Measurements from ENCODE around the gene DNAH17. TPM values are rescaled to one million over a fixed set of nuclear protein-coding genes. Genes with fewer than 3 reads are reported as not detected.
A peak's percentile ranks its signal among the peaks of the same experiment; 100 is the strongest.

The DNAH17 gene
- total RNA-seq, 1 experiment from 2014 or later, result 0.76 TPM

- no peaks in the 10 kb centered on the region; the same call in 1 of the 2 replicates for H3F3A ChIP-seq (ENCODE audit: insufficient read depth, low read depth)
- TF ChIP-seq EZH2 (IDR thresholded peaks at IDR 0.05; ENCODE audit: low read depth), result no peak
- TF ChIP-seq, protein P1, sequence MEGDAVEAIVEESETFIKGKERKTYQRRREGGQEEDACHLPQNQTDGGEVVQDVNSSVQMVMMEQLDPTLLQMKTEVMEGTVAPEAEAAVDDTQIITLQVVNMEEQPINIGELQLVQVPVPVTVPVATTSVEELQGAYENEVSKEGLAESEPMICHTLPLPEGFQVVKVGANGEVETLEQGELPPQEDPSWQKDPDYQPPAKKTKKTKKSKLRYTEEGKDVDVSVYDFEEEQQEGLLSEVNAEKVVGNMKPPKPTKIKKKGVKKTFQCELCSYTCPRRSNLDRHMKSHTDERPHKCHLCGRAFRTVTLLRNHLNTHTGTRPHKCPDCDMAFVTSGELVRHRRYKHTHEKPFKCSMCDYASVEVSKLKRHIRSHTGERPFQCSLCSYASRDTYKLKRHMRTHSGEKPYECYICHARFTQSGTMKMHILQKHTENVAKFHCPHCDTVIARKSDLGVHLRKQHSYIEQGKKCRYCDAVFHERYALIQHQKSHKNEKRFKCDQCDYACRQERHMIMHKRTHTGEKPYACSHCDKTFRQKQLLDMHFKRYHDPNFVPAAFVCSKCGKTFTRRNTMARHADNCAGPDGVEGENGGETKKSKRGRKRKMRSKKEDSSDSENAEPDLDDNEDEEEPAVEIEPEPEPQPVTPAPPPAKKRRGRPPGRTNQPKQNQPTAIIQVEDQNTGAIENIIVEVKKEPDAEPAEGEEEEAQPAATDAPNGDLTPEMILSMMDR (conservative IDR thresholded peaks at IDR 0.05), result no peak
- H2AFZ ChIP-seq, result no peak overlapping the region
- no peaks in the 10 kb centered on the region for H3K36me3 ChIP-seq (ENCODE audit: low read depth)
- CTCF ChIA-PET, result interaction anchor here (0.6 kb wide), 1 partner anchor 315 kb away, joined by 5 read pairs; no protein-coding TSS in a partner anchor
- H3K9me3 ChIP-seq (ENCODE audit: insufficient read depth, low read depth), result no peaks in the 10 kb centered on the region
- no peak overlapping the region for H3K4me2 ChIP-seq
- H3K4me3 ChIP-seq, result no peak overlapping the region
- intact Hi-C loops (cut with micrococcal nuclease; ENCODE audit: unreplicated experiment), result no loop called here
- peaks cover 10% of the 10 kb centered on the region for H3K4me1 ChIP-seq (replicated peaks; ENCODE audit: insufficient read depth)
- no peak overlapping the region for H3K27ac ChIP-seq
- POLR2A ChIA-PET (ENCODE audit: unreplicated experiment), result interaction anchor here (0.6 to 0.7 kb wide), 3 partner anchors 40 to 103 kb away, joined by 3 to 4 read pairs (median 3); no protein-coding TSS in a partner anchor
- no peaks in the 10 kb centered on the region for H3K27me3 ChIP-seq (ENCODE audit: insufficient read depth, low read depth)
- peak in 1 of 2 experiments; percentile 73 for DNase-seq
- peaks cover 98% of the 10 kb centered on the region for H3K79me2 ChIP-seq (ENCODE audit: low read depth)
- peaks cover 36% of the 10 kb centered on the region; the same call in 1 of the 2 replicates for H4K20me1 ChIP-seq (ENCODE audit: insufficient read depth)
- H3K9me2 ChIP-seq (ENCODE audit: insufficient read depth), result no peaks in the 10 kb centered on the region
- BruUV-seq (replicated peaks), result no TSS peak
Measured at GRCh38 chr17:78383725-78384471, 193.3 kb downstream of the DNAH17 start.

DNA sequence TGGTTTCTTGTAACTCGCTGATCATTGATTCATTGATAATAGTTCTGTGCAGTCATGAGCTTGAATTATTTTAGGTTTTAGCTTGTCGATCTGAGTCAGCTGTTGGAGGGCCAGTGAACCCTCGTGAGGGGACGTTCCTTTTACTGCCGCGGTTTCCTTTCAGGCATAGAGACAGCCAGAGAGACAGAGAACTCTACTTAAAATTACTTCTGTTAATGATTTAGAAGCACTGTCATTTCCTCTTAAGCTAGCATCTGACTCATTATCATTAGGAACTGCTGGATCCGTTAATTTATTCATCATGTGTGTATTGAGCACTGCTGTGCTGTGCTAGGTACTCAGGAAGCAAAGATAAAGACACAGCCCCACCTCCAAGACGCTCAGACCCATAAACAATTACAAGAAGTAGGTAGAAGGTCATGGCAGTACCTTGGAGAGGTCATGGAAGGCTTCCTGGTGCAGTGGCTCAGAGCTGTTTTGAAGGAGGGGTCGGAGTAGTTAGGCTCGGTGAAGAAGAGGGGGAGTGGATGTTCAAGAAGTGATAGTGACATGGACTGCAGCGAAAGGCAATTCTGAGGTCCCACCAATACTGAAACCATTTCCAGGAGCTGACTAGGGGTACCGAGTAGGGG lies 195.5 kb downstream of the DNAH17 start:
- no peak for DNase-seq
- intact Hi-C loops (cut with micrococcal nuclease; ENCODE audit: unreplicated experiment), result no loop called here
- Histone ChIP-seq H3K4me2 (no peak overlapping the region; the same call in 1 of the 2 replicates), H3F3A (ENCODE audit: insufficient read depth, low read depth) (peaks cover 2% of the 10 kb centered on the region; the same call in 1 of the 2 replicates), H2AFZ (no peak overlapping the region), H3K9me3 (ENCODE audit: insufficient read depth, low read depth) (no peaks in the 10 kb centered on the region), H4K20me1 (ENCODE audit: insufficient read depth) (peaks cover 36% of the 10 kb centered on the region; the same call in 1 of the 2 replicates), H3K9me2 (ENCODE audit: insufficient read depth) (no peaks in the 10 kb centered on the region), H3K79me2 (ENCODE audit: low read depth) (peaks cover 80% of the 10 kb centered on the region), H3K4me3 (no peak overlapping the region), H3K27ac (no peak overlapping the region), H3K36me3 (ENCODE audit: low read depth) (no peaks in the 10 kb centered on the region), H3K4me1 (replicated peaks; ENCODE audit: insufficient read depth) (peaks cover 10% of the 10 kb centered on the region), H3K27me3 (ENCODE audit: insufficient read depth, low read depth) (no peaks in the 10 kb centered on the region)
- ChIA-PET POLR2A (ENCODE audit: unreplicated experiment) (interaction anchor here (0.5 kb wide), 1 partner anchor 9 kb away, joined by 3 read pairs; no protein-coding TSS in a partner anchor), CTCF (no interaction called here)
- BruUV-seq (replicated peaks), result no TSS peak
- TF ChIP-seq, protein P1 (conservative IDR thresholded peaks at IDR 0.05), result no peak
- TF ChIP-seq EZH2 (IDR thresholded peaks at IDR 0.05; ENCODE audit: low read depth), result no peak

DNA sequence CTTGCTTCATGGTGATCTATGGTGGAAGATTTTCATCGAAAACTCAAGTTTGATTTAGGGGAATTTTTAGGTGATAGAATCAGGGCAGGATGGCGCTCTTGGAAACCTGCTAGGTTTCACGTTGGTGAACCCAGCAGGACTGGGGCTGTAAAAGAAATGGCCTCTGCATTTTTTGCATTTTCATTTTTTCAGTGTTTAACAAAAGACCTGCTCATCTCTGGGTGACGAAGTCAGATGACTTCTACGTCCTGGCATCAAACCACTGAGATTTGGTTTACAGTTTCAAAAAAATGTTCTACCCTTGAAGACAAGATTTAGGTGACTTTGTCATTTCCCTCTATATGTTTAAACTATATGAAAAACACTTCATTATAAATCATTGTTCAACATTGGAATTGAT lies 196.8 kb downstream of the DNAH17 start:
- H3K27ac ChIP-seq, result no peak overlapping the region
- peaks cover 66% of the 10 kb centered on the region for H3K79me2 ChIP-seq (ENCODE audit: low read depth)
- CTCF ChIA-PET, result no interaction called here
- intact Hi-C loops (cut with micrococcal nuclease; ENCODE audit: unreplicated experiment), result no loop called here
- peaks cover 21% of the 10 kb centered on the region for H3K4me1 ChIP-seq (replicated peaks; ENCODE audit: insufficient read depth)
- peaks cover 12% of the 10 kb centered on the region; the same call in 1 of the 2 replicates for H3F3A ChIP-seq (ENCODE audit: insufficient read depth, low read depth)
- BruUV-seq (replicated peaks), result no TSS peak
- H4K20me1 ChIP-seq (ENCODE audit: insufficient read depth), result peaks cover 36% of the 10 kb centered on the region; the same call in 1 of the 2 replicates
- H3K4me3 ChIP-seq, result no peak overlapping the region
- no peak for DNase-seq
- H3K27me3 ChIP-seq (ENCODE audit: insufficient read depth, low read depth), result no peaks in the 10 kb centered on the region
- peak overlapping the region; percentile 86; the same call in 1 of the 2 replicates for H3K4me2 ChIP-seq
- TF ChIP-seq EZH2 (IDR thresholded peaks at IDR 0.05; ENCODE audit: low read depth), result no peak
- TF ChIP-seq, protein P1 (conservative IDR thresholded peaks at IDR 0.05), result no peak
- no peak overlapping the region for H2AFZ ChIP-seq
- POLR2A ChIA-PET (ENCODE audit: unreplicated experiment), result no interaction called here
- H3K36me3 ChIP-seq (ENCODE audit: low read depth), result no peaks in the 10 kb centered on the region
- H3K9me2 ChIP-seq (ENCODE audit: insufficient read depth), result no peaks in the 10 kb centered on the region
- H3K9me3 ChIP-seq (ENCODE audit: insufficient read depth, low read depth), result no peaks in the 10 kb centered on the region
